WTC11 (cell line): ENCODE results near the gene CFAP126.

Experiments used
- ATF1 ChIP-seq: sonication (generic); formaldehyde crosslinking; IDR thresholded peaks from 2 replicates; pipeline ENCODE4 v1.8.1; 2023; ENCODE audit warnings: mild to moderate bottlenecking, moderate library complexity, missing genetic modification reagents
- ETV6 ChIP-seq: sonication (generic); formaldehyde crosslinking; IDR thresholded peaks from 2 replicates; pipeline ENCODE4 v1.8.1; 2022; ENCODE audit warnings: mild to moderate bottlenecking, missing genetic modification reagents
- NR3C1 ChIP-seq: sonication (generic); formaldehyde crosslinking; conservative IDR thresholded peaks from 2 replicates; pipeline ENCODE4 v1.8.1; 2023; ENCODE audit warnings: low read depth, mild to moderate bottlenecking, missing genetic modification reagents
- TF ChIP-seq, protein P1 (sequence below): sonication (generic); formaldehyde crosslinking; IDR thresholded peaks from 2 replicates; pipeline ENCODE4 v1.8.0; 2022; ENCODE audit warnings: mild to moderate bottlenecking, missing genetic modification reagents
- TF ChIP-seq, protein P2 (sequence below): fragments of 200-600 bp; IDR thresholded peaks from 2 replicates; pipeline ENCODE4 v1.8.0; 2022; ENCODE audit warnings: antibody characterized with exemption
- TF ChIP-seq, protein P3 (sequence below): sonication (generic); formaldehyde crosslinking; IDR thresholded peaks from 2 replicates; pipeline ENCODE4 v1.8.0; 2022; ENCODE audit warnings: mild to moderate bottlenecking, missing genetic modification reagents

DNA sequence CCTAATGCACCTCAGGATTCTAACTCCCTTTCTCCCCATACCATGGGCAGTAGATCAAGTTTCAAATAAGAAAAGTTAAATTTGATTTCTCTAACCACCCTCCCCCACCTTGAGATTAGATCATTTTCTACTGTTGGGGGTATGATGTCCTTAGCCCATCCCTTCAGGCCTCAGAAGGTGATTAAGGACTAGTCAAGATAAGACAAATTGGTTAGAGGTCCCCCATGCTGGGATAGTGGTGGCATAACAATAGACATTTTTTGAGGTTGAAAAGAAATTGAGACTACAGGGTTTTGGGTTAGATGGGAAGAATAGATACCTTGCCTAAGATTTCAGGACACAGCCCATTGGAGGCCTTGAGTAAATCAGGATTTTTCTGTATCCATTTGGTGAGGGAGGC lies 2.5 kb downstream of the CFAP126 start:
- TF ChIP-seq NR3C1 (CRISPR knock-in tag) = no peak
- TF ChIP-seq, protein P1, sequence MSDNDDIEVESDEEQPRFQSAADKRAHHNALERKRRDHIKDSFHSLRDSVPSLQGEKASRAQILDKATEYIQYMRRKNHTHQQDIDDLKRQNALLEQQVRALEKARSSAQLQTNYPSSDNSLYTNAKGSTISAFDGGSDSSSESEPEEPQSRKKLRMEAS (CRISPR knock-in tag) = no peak
- no peak for TF ChIP-seq ATF1
- TF ChIP-seq, protein P2, sequence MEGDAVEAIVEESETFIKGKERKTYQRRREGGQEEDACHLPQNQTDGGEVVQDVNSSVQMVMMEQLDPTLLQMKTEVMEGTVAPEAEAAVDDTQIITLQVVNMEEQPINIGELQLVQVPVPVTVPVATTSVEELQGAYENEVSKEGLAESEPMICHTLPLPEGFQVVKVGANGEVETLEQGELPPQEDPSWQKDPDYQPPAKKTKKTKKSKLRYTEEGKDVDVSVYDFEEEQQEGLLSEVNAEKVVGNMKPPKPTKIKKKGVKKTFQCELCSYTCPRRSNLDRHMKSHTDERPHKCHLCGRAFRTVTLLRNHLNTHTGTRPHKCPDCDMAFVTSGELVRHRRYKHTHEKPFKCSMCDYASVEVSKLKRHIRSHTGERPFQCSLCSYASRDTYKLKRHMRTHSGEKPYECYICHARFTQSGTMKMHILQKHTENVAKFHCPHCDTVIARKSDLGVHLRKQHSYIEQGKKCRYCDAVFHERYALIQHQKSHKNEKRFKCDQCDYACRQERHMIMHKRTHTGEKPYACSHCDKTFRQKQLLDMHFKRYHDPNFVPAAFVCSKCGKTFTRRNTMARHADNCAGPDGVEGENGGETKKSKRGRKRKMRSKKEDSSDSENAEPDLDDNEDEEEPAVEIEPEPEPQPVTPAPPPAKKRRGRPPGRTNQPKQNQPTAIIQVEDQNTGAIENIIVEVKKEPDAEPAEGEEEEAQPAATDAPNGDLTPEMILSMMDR = no peak
- TF ChIP-seq ETV6 (CRISPR knock-in tag) = no peak
- TF ChIP-seq, protein P3, sequence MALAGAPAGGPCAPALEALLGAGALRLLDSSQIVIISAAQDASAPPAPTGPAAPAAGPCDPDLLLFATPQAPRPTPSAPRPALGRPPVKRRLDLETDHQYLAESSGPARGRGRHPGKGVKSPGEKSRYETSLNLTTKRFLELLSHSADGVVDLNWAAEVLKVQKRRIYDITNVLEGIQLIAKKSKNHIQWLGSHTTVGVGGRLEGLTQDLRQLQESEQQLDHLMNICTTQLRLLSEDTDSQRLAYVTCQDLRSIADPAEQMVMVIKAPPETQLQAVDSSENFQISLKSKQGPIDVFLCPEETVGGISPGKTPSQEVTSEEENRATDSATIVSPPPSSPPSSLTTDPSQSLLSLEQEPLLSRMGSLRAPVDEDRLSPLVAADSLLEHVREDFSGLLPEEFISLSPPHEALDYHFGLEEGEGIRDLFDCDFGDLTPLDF = no peak
